ENCODE results near the gene ZNF599.

DNA sequence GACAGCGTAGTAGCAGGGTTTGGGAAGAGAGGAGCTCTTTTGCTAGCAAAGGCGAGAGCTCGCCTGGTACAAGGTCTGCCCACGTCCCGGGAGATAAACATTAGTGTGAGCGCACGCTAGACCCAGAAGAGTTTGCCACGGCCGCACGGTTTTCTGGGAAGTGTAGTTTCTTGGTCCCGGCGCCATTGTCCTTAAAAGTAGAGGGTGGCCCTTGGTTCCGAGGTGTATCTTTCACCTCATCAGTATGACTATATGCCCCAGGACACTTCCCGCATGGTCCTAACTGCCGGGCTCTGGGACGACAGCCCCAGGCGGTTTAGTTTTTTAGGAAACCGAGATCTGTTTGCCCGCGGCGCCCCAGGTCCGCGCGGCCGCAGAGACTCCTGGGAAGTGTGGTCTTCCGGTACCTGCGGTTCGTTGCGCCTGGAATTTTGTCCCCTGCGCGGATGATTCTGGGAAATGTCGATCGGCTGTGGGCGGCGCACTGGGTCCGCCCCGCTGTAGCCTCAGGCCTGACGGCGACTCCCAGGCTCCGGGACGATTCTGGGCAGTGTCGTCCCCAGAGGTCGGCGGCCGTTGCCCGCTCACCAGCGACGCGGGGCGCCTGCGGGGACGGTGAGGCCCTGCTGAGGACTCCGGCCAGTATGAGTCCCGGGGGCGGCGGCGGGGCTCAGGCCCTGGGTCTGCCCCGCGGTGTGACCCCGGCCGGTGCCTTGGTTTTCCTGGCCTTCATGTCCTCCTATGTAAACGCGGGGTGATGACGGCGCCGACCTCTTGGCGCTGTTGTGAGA is 39.1 kb downstream of the ZNF599 start, which contains the start of gene ZNF181:
- TF ChIP-seq, protein P1, sequence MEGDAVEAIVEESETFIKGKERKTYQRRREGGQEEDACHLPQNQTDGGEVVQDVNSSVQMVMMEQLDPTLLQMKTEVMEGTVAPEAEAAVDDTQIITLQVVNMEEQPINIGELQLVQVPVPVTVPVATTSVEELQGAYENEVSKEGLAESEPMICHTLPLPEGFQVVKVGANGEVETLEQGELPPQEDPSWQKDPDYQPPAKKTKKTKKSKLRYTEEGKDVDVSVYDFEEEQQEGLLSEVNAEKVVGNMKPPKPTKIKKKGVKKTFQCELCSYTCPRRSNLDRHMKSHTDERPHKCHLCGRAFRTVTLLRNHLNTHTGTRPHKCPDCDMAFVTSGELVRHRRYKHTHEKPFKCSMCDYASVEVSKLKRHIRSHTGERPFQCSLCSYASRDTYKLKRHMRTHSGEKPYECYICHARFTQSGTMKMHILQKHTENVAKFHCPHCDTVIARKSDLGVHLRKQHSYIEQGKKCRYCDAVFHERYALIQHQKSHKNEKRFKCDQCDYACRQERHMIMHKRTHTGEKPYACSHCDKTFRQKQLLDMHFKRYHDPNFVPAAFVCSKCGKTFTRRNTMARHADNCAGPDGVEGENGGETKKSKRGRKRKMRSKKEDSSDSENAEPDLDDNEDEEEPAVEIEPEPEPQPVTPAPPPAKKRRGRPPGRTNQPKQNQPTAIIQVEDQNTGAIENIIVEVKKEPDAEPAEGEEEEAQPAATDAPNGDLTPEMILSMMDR (IDR thresholded peaks at IDR 0.05; ENCODE audit: low read depth, low read length, poor library complexity, severe bottlenecking): peak; percentile 15
- TF ChIP-seq EZH2phosphoT487 (IDR thresholded peaks at IDR 0.05; ENCODE audit: borderline replicate concordance, low read length): no peak

All from DOHH2 (cell line).